GM04504 (cell line): ENCODE results near the gene ZBTB20.

ENCODE experiments used
- DNase-seq: peaks from one replicate; pipeline ENCODE4 v3.0.0-alpha.2; 2012; ENCODE audit warnings: low read depth

ZBTB20 gene

GRCh38 chr3:114405202-114405990 is 741.7 kb downstream of the ZBTB20 start:
- DNase-seq = no peak

- DNase-seq = no peak
These were observed 742.5 kb downstream of the ZBTB20 start for GRCh38 chr3:114404590-114404989.

GRCh38 chr3:114402838-114403237 is 744.2 kb downstream of the ZBTB20 start:
- no peak for DNase-seq

GRCh38 chr3:114401346-114401745 is 745.7 kb downstream of the ZBTB20 start:
- no peak for DNase-seq

GRCh38 chr3:114400371-114400770 is 746.7 kb downstream of the ZBTB20 start:
- DNase-seq = no peak

- no peak for DNase-seq
These were observed 752.5 kb downstream of the ZBTB20 start for GRCh38 chr3:114394551-114394950.

GRCh38 chr3:114393367-114394072 is 753.6 kb downstream of the ZBTB20 start:
- no peak for DNase-seq

GRCh38 chr3:114392831-114393230 is 754.3 kb downstream of the ZBTB20 start:
- no peak for DNase-seq

GRCh38 chr3:114389156-114389555 is 757.9 kb downstream of the ZBTB20 start:
- no peak for DNase-seq

- no peak for DNase-seq
These were observed 762.6 kb downstream of the ZBTB20 start for GRCh38 chr3:114384558-114384903.

GRCh38 chr3:114383875-114384557 is 763.1 kb downstream of the ZBTB20 start:
- peak; percentile 72 for DNase-seq

GRCh38 chr3:114380233-114380651 is 766.8 kb downstream of the ZBTB20 start:
- peak; percentile 75 for DNase-seq

GRCh38 chr3:114379266-114379665 is 767.8 kb downstream of the ZBTB20 start:
- no peak for DNase-seq

GRCh38 chr3:114378760-114379159 is 768.3 kb downstream of the ZBTB20 start:
- no peak for DNase-seq

- no peak for DNase-seq
These were observed 769.7 kb downstream of the ZBTB20 start for GRCh38 chr3:114377426-114377825.

GRCh38 chr3:114376516-114377185 is 770.4 kb downstream of the ZBTB20 start:
- no peak for DNase-seq

GRCh38 chr3:114375608-114376421 is 771.3 kb downstream of the ZBTB20 start:
- peak; percentile 75 for DNase-seq

- no peak for DNase-seq
These were observed 772.6 kb downstream of the ZBTB20 start for GRCh38 chr3:114374433-114374990.

GRCh38 chr3:114370537-114371174 is 776.4 kb downstream of the ZBTB20 start:
- no peak for DNase-seq

GRCh38 chr3:114365909-114366308 is 781.2 kb downstream of the ZBTB20 start:
- DNase-seq = no peak
